ENCODE measurements around the gene HMGB2.

Gene HMGB2

GRCh38 chr4:173311368-173311767 lies 22.8 kb downstream of the HMGB2 start:
- Histone ChIP-seq H3K36me3 (ENCODE audit: control insufficient read depth, low read length) (peaks cover 55% of the 10 kb centered on the region), H3K4me1 (ENCODE audit: control insufficient read depth, low read length) (no peaks in the 10 kb centered on the region), H3K4me3 (ENCODE audit: low read length) (no peak overlapping the region), H3K79me2 (ENCODE audit: control insufficient read depth, low read length) (no peaks in the 10 kb centered on the region), H3K27ac (ENCODE audit: low read depth, low read length) (no peak overlapping the region), H3F3A (ENCODE audit: control insufficient read depth, insufficient read depth) (no peaks in the 10 kb centered on the region), H3K9me3 (ENCODE audit: control insufficient read depth, insufficient read depth, low read length) (no peaks in the 10 kb centered on the region), H3K27me3 (ENCODE audit: control insufficient read depth, low read length) (no peaks in the 10 kb centered on the region), H3K4me2 (ENCODE audit: low read length) (no peak overlapping the region), H3K9me2 (replicated peaks; ENCODE audit: control insufficient read depth, low read length) (no peaks in the 10 kb centered on the region), H4K20me1 (ENCODE audit: control insufficient read depth, insufficient read depth, low read depth, low read length) (no peaks in the 10 kb centered on the region)
- TF ChIP-seq, protein P1, sequence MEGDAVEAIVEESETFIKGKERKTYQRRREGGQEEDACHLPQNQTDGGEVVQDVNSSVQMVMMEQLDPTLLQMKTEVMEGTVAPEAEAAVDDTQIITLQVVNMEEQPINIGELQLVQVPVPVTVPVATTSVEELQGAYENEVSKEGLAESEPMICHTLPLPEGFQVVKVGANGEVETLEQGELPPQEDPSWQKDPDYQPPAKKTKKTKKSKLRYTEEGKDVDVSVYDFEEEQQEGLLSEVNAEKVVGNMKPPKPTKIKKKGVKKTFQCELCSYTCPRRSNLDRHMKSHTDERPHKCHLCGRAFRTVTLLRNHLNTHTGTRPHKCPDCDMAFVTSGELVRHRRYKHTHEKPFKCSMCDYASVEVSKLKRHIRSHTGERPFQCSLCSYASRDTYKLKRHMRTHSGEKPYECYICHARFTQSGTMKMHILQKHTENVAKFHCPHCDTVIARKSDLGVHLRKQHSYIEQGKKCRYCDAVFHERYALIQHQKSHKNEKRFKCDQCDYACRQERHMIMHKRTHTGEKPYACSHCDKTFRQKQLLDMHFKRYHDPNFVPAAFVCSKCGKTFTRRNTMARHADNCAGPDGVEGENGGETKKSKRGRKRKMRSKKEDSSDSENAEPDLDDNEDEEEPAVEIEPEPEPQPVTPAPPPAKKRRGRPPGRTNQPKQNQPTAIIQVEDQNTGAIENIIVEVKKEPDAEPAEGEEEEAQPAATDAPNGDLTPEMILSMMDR (IDR thresholded peaks at IDR 0.05; ENCODE audit: low read depth, low read length, poor library complexity, severe bottlenecking) = no peak
- no peak for TF ChIP-seq EZH2phosphoT487 (IDR thresholded peaks at IDR 0.05; ENCODE audit: borderline replicate concordance, low read length)

GRCh38 chr4:173307778-173308177 lies 26.4 kb downstream of the HMGB2 start:
- Histone ChIP-seq H3F3A (ENCODE audit: control insufficient read depth, insufficient read depth) (no peaks in the 10 kb centered on the region), H3K36me3 (ENCODE audit: control insufficient read depth, low read length) (peaks cover 63% of the 10 kb centered on the region)

DNA sequence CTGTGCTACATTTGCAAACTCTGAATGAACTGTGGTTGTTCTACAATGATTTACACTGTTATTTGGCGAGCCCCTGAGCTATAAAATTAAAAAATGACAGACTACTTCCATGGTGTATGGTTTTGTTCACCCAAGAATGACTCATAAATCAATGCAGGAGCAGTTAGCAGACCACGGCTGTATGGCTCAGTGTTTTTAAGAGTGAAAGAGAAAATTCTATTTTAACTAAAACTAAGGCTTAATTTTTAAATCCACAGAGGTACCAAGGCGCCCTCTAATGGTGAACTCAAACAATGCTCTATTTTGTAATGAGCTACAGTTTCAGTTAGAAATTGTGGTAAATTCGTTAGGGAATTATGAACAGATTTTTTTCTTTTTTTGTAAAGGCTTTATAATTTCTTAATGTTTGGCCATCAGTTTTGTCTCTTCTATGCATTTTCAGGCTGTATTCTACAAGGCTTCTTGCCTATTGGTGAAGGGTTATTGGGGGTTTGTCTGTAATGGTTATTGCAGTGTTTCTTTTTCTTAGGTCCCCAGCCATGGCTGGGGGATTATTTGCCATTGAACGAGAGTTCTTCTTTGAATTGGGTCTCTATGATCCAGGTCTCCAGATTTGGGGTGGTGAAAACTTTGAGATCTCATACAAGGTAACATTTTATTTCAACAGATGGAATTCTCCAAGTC lies 32.5 kb downstream of the HMGB2 start:
- no peak overlapping the region for H3K27ac ChIP-seq (ENCODE audit: low read depth, low read length)
- no peak overlapping the region for H3K4me2 ChIP-seq (ENCODE audit: low read length)
- H3K4me3 ChIP-seq (ENCODE audit: low read length) = no peak overlapping the region
- no peaks in the 10 kb centered on the region for H3K79me2 ChIP-seq (ENCODE audit: control insufficient read depth, low read length)
- TF ChIP-seq EZH2phosphoT487 (IDR thresholded peaks at IDR 0.05; ENCODE audit: borderline replicate concordance, low read length) = no peak
- TF ChIP-seq, protein P1 (IDR thresholded peaks at IDR 0.05; ENCODE audit: low read depth, low read length, poor library complexity, severe bottlenecking) = peak; percentile 86
- no peaks in the 10 kb centered on the region for H3F3A ChIP-seq (ENCODE audit: control insufficient read depth, insufficient read depth)
- no peaks in the 10 kb centered on the region for H4K20me1 ChIP-seq (ENCODE audit: control insufficient read depth, insufficient read depth, low read depth, low read length)
- no peaks in the 10 kb centered on the region for H3K4me1 ChIP-seq (ENCODE audit: control insufficient read depth, low read length)
- H3K9me2 ChIP-seq (replicated peaks; ENCODE audit: control insufficient read depth, low read length) = no peaks in the 10 kb centered on the region
- H3K27me3 ChIP-seq (ENCODE audit: control insufficient read depth, low read length) = no peaks in the 10 kb centered on the region
- peaks cover 30% of the 10 kb centered on the region for H3K36me3 ChIP-seq (ENCODE audit: control insufficient read depth, low read length)
- peaks cover 3% of the 10 kb centered on the region; the same call in 1 of the 2 replicates for H3K9me3 ChIP-seq (ENCODE audit: control insufficient read depth, insufficient read depth, low read length)

More at GRCh38 chr4:173307778-173308177, 26.4 kb downstream of the HMGB2 start:
- Histone ChIP-seq H3K27me3 (ENCODE audit: control insufficient read depth, low read length) (no peaks in the 10 kb centered on the region), H3K9me2 (replicated peaks; ENCODE audit: control insufficient read depth, low read length) (no peaks in the 10 kb centered on the region), H3K4me3 (ENCODE audit: low read length) (no peak overlapping the region), H4K20me1 (ENCODE audit: control insufficient read depth, insufficient read depth, low read depth, low read length) (no peaks in the 10 kb centered on the region), H3K4me2 (ENCODE audit: low read length) (no peak overlapping the region), H3K79me2 (ENCODE audit: control insufficient read depth, low read length) (no peaks in the 10 kb centered on the region), H3K9me3 (ENCODE audit: control insufficient read depth, insufficient read depth, low read length) (peaks cover 3% of the 10 kb centered on the region; the same call in 1 of the 2 replicates), H3K27ac (ENCODE audit: low read depth, low read length) (no peak overlapping the region), H3K4me1 (ENCODE audit: control insufficient read depth, low read length) (no peaks in the 10 kb centered on the region)
- TF ChIP-seq EZH2phosphoT487 (IDR thresholded peaks at IDR 0.05; ENCODE audit: borderline replicate concordance, low read length) = no peak
- TF ChIP-seq, protein P1 (IDR thresholded peaks at IDR 0.05; ENCODE audit: low read depth, low read length, poor library complexity, severe bottlenecking) = no peak
